Gastrocnemius medialis (tissue), 4 donors: ENCODE measurements around the gene SLC6A15.

ENCODE experiments used
- CTCF ChIP-seq, 5 experiments: fragments of 450-650 bp in 3 of 5; fragments of 200-600 bp in 2 of 5; sonication (generic) in 2 of 5; IDR thresholded peaks in 4 of 5; conservative IDR thresholded peaks in 1 of 5; 1 replicate in 4 of 5; 2 replicates in 1 of 5; pipeline ENCODE4 v1.5.1; 2016 to 2019; ENCODE audit warnings: antibody characterized with exemption in 5 of 5, mild to moderate bottlenecking in 3 of 5, moderate library complexity in 3 of 5
- POLR2A ChIP-seq, 2 donors: fragments of 450-650 bp; IDR thresholded peaks; one replicate each; pipeline ENCODE4 v1.6.1; 2017; ENCODE audit warnings: antibody characterized with exemption in 2 of 2, mild to moderate bottlenecking in 2 of 2, moderate library complexity in 2 of 2

GRCh38 chr12:84826925-84827324 is 85.7 kb downstream of the SLC6A15 start:
- no peak for TF ChIP-seq CTCF (IDR thresholded peaks at IDR 0.05 in 4 of 5, conservative IDR thresholded peaks at IDR 0.05 in 1 of 5)
- no peak for TF ChIP-seq POLR2A (IDR thresholded peaks at IDR 0.05)
